Measurements from ENCODE around the gene SELENOM.
"Not testable (repeated sequence)": the region's sequence is repeated elsewhere in the genome, so short reads cannot be mapped to it uniquely, and the experiment has no call there.

- not testable (repeated sequence) for TF ChIP-seq CTCF (IDR thresholded peaks at IDR 0.05; ENCODE audit: borderline replicate concordance, extremely low read depth, low read length, poor library complexity, severe bottlenecking); EZH2 (IDR thresholded peaks at IDR 0.05; ENCODE audit: borderline replicate concordance, low read depth, low read length, severe bottlenecking)
Measured at GRCh38 chr22:31073125-31073524, 34.2 kb downstream of the SELENOM start.

Data from DND-41 (cell line).